Neural cell (in vitro differentiated cells): Measurements from ENCODE around the gene PTRH1.

Experiments used
- CTCF ChIP-seq: fragments of 450-650 bp; IDR thresholded peaks from 2 replicates; pipeline ENCODE4 v1.5.1; 2014; ENCODE audit warnings: antibody characterized with exemption, mild to moderate bottlenecking, moderate library complexity; ENCODE audit not compliant: poor library complexity, severe bottlenecking
- RAD21 ChIP-seq: fragments of 450-650 bp; conservative IDR thresholded peaks from 2 replicates; pipeline ENCODE4 v1.6.1; 2014; ENCODE audit warnings: antibody characterized with exemption, mild to moderate bottlenecking, moderate library complexity

GRCh38 chr9:127734747-127735529 is 19.5 kb upstream of the PTRH1 start, which contains the start of gene TOR2A:
- TF ChIP-seq CTCF (peak; percentile 99), RAD21 (peak; percentile 93)
